ENCODE data around the gene ITIH4. TPM values are rescaled to one million over a fixed set of nuclear protein-coding genes. Genes with fewer than 3 reads are reported as not detected.

ITIH4 gene
- total and polyA plus RNA-seq, 7 donors: 1.3 to 90.8 (median 29.2) TPM

GRCh38 chr3:52791366-52791765 lies 39.1 kb downstream of the ITIH4 start:
- Histone ChIP-seq H3K4me1 (no peaks in the 10 kb centered on the region), H3K27me3 (ENCODE audit: insufficient read depth in 3 of 3, low read length in 2 of 3) (no peaks in the 10 kb centered on the region), H3K4me3 (no peak overlapping the region), H3K27ac (no peak overlapping the region), H3K9me3 (no peaks in the 10 kb centered on the region), H3K36me3 (ENCODE audit: insufficient read depth in 1 of 2, low read depth in 1 of 2) (no peaks in the 10 kb centered on the region)
- no peak for TF ChIP-seq CTCF (IDR thresholded peaks at IDR 0.05)
- ATAC-seq (no peak), DNase-seq (no peak)
- intact Hi-C loops (cut with DNase I): no loop called here
- WGBS, 3 donors: 74 to 82% (median 79%) methylated on average over 12 of the region's 12 CpGs

- no peaks in the 10 kb centered on the region for H3K9me3 ChIP-seq
- 85 to 93% (median 91%) methylated on average over 13 of the region's 13 CpGs for WGBS, 3 donors
- no peak overlapping the region for H3K27ac ChIP-seq
- no peak for ATAC-seq
- H3K4me1 ChIP-seq: no peaks in the 10 kb centered on the region
- no peak overlapping the region for H3K4me3 ChIP-seq
- TF ChIP-seq CTCF (IDR thresholded peaks at IDR 0.05): no peak
- intact Hi-C loops (cut with DNase I): no loop called here
- no peaks in the 10 kb centered on the region for H3K27me3 ChIP-seq (ENCODE audit: insufficient read depth in 3 of 3, low read length in 2 of 3)
- peak in 1 of 2 donors; percentile 46 for DNase-seq
- H3K36me3 ChIP-seq (ENCODE audit: insufficient read depth in 1 of 2, low read depth in 1 of 2): no peaks in the 10 kb centered on the region
Measured at GRCh38 chr3:52790741-52791140, 39.7 kb downstream of the ITIH4 start.

GRCh38 chr3:52790337-52790736 lies 40.1 kb downstream of the ITIH4 start:
- 87 to 91% (median 89%) methylated on average over 7 of the region's 7 CpGs for WGBS, 3 donors
- Histone ChIP-seq H3K4me3 (no peak overlapping the region), H3K27ac (no peak overlapping the region), H3K9me3 (no peaks in the 10 kb centered on the region), H3K36me3 (ENCODE audit: insufficient read depth in 1 of 2, low read depth in 1 of 2) (no peaks in the 10 kb centered on the region), H3K4me1 (no peaks in the 10 kb centered on the region), H3K27me3 (ENCODE audit: insufficient read depth in 3 of 3, low read length in 2 of 3) (no peaks in the 10 kb centered on the region)
- TF ChIP-seq CTCF (IDR thresholded peaks at IDR 0.05): no peak
- peak in 1 of 2 donors; percentile 35 for DNase-seq
- intact Hi-C loops (cut with DNase I): no loop called here
- ATAC-seq: no peak

GRCh38 chr3:52789746-52790040 lies 40.8 kb downstream of the ITIH4 start:
- no peak for TF ChIP-seq CTCF (IDR thresholded peaks at IDR 0.05)
- no peaks in the 10 kb centered on the region for H3K4me1 ChIP-seq
- intact Hi-C loops (cut with DNase I): no loop called here
- H3K4me3 ChIP-seq: no peak overlapping the region
- no peak for ATAC-seq
- H3K27ac ChIP-seq: no peak overlapping the region
- no peaks in the 10 kb centered on the region for H3K9me3 ChIP-seq
- H3K36me3 ChIP-seq (ENCODE audit: insufficient read depth in 1 of 2, low read depth in 1 of 2): no peaks in the 10 kb centered on the region
- no peaks in the 10 kb centered on the region for H3K27me3 ChIP-seq (ENCODE audit: insufficient read depth in 3 of 3, low read length in 2 of 3)
- DNase-seq: peak in 1 of 2 donors; percentile 26
- WGBS, 3 donors: 83 to 91% (median 88%) methylated on average over 6 of the region's 6 CpGs

GRCh38 chr3:52788890-52789745 lies 41.4 kb downstream of the ITIH4 start:
- Histone ChIP-seq H3K27me3 (ENCODE audit: insufficient read depth in 3 of 3, low read length in 2 of 3) (no peaks in the 10 kb centered on the region), H3K9me3 (no peaks in the 10 kb centered on the region), H3K4me1 (no peaks in the 10 kb centered on the region), H3K27ac (no peak overlapping the region), H3K36me3 (ENCODE audit: insufficient read depth in 1 of 2, low read depth in 1 of 2) (no peaks in the 10 kb centered on the region), H3K4me3 (no peak overlapping the region)
- WGBS, 3 donors: 79 to 85% (median 80%) methylated on average over 16 of the region's 16 CpGs
- ATAC-seq: no peak
- no peak for TF ChIP-seq CTCF (IDR thresholded peaks at IDR 0.05)
- DNase-seq: peak in 1 of 2 donors; percentile 36
- intact Hi-C loops (cut with DNase I): no loop called here
